ENCODE results near the gene FXYD2. TPM values are rescaled to one million over a fixed set of nuclear protein-coding genes. Genes with fewer than 3 reads are reported as not detected.
A peak's percentile ranks its signal among the peaks of the same experiment; 100 is the strongest.

Gene FXYD2
- 10 to 100 TPM in 5 of 6 experiments, 1 to 10 TPM in 1; 9.3 to 13.7 (median 11.4) TPM for total RNA-seq
- long read RNA-seq, transcript FXYD2-202 (6 exons, 571 nt): major isoform, 5 of 7 reads
- long read RNA-seq, partial matches to known transcripts: 0 of 7 reads
- long read RNA-seq, other reads (novel, unspliced or antisense): 2 of 7 reads

DNA sequence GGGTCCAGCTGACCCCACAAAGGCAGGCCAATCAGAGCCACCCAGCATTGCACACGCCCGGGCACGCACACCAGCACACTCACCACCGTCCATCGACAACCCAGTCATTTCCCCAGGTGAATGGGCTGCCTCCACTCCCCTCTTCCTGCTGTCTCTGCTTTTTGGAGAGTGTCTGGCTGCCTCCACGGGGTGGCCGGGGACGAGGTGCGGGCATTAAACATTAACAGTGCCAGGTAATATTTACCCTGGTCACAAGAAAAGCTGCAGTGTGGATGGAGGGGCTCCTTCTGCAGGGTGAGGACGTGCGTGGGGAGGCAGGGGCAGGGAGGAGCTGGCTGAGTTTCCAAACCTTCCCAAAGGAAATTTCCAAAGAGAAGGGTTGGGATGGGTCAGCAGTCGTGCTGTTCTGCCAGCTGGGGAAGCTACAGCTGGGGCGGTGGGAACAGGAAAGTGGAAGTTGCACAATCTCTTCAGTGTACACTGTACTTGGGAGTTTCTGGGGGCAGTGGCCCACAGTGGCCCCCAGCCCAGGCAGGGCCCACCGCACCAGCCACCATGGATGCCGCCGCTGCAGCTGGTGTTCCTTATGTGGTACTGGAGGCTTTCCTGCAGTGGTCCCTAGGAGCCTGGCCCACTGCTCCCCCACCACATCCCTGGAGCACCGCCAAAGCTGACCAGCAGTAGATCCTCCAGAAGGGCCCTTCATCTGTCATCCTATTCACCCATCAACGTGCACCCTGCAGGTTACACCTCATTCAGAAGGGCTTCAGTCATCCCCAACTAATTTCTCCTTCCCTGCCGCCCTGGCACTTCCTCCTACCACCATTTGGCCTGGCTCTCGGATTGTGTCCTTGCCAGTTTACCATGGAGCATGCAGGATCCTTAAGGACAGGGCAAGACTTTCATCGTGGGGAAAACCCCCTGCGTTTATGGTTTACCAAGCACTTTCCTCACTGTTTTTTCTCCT is at the start of gene FXYD2:
TSS of gene FXYD2 (minus strand) at position 174 of the 967 bp plus-strand sequence. CDS start at position 108, 66 bp downstream.
- TF ChIP-seq, protein P1, sequence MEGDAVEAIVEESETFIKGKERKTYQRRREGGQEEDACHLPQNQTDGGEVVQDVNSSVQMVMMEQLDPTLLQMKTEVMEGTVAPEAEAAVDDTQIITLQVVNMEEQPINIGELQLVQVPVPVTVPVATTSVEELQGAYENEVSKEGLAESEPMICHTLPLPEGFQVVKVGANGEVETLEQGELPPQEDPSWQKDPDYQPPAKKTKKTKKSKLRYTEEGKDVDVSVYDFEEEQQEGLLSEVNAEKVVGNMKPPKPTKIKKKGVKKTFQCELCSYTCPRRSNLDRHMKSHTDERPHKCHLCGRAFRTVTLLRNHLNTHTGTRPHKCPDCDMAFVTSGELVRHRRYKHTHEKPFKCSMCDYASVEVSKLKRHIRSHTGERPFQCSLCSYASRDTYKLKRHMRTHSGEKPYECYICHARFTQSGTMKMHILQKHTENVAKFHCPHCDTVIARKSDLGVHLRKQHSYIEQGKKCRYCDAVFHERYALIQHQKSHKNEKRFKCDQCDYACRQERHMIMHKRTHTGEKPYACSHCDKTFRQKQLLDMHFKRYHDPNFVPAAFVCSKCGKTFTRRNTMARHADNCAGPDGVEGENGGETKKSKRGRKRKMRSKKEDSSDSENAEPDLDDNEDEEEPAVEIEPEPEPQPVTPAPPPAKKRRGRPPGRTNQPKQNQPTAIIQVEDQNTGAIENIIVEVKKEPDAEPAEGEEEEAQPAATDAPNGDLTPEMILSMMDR (IDR thresholded peaks at IDR 0.05): no peak
- TF ChIP-seq POLR2A (IDR thresholded peaks at IDR 0.05): no peak
- Histone ChIP-seq H3K27me3 (no peaks in the 10 kb centered on the region), H3K36me3 (no peaks in the 10 kb centered on the region), H3K27ac (peak within 1 kb of the TSS; percentile 36 to 70 (median 45)), H3K9me3 (no peaks in the 10 kb centered on the region), H3K4me1 (no peaks in the 10 kb centered on the region), H3K4me3 (peak within 1 kb of the TSS in 1 of 3 donors; percentile 6)
- intact Hi-C loops (cut with DNase I): no loop called here
- ATAC-seq (peak; percentile 44 to 53 (median 51)), DNase-seq (peak in 2 of 3 donors; percentile 55 to 57)
- 14% methylated on average over 17 of the region's 22 CpGs for WGBS (ENCODE audit: insufficient coverage, low coverage, low lambda C conversion rate, missing lambda C conversion rate)

DNA sequence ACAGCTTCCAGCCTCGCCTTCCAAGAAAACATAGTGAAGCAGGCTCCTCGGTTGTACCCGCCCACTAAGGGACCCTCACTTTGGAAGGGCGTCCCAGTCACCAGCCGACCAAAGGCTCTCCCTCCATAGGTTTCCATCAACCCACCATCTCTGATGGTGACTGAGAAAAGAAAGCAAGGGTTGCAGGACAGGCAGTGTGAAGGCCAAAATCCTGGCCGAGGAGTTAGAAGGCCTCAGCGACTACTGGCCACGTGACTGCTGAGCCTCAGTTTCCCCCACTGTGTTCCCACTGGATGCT is 49.2 kb upstream of the FXYD2 start:
- H3K4me1 ChIP-seq: no peaks in the 10 kb centered on the region
- 45% methylated on average over 6 of the region's 8 CpGs for WGBS (ENCODE audit: insufficient coverage, low coverage, low lambda C conversion rate, missing lambda C conversion rate)
- no peak for TF ChIP-seq POLR2A (IDR thresholded peaks at IDR 0.05)
- TF ChIP-seq, protein P1 (IDR thresholded peaks at IDR 0.05): no peak
- peaks cover 0 to 4% of the 10 kb centered on the region in 2 donors for H3K27me3 ChIP-seq
- H3K4me3 ChIP-seq: no peak overlapping the region
- no peaks in the 10 kb centered on the region for H3K9me3 ChIP-seq
- no peak overlapping the region for H3K27ac ChIP-seq
- intact Hi-C loops (cut with DNase I): no loop called here
- DNase-seq: no peak
- no peak for ATAC-seq
- H3K36me3 ChIP-seq: no peaks in the 10 kb centered on the region

DNA sequence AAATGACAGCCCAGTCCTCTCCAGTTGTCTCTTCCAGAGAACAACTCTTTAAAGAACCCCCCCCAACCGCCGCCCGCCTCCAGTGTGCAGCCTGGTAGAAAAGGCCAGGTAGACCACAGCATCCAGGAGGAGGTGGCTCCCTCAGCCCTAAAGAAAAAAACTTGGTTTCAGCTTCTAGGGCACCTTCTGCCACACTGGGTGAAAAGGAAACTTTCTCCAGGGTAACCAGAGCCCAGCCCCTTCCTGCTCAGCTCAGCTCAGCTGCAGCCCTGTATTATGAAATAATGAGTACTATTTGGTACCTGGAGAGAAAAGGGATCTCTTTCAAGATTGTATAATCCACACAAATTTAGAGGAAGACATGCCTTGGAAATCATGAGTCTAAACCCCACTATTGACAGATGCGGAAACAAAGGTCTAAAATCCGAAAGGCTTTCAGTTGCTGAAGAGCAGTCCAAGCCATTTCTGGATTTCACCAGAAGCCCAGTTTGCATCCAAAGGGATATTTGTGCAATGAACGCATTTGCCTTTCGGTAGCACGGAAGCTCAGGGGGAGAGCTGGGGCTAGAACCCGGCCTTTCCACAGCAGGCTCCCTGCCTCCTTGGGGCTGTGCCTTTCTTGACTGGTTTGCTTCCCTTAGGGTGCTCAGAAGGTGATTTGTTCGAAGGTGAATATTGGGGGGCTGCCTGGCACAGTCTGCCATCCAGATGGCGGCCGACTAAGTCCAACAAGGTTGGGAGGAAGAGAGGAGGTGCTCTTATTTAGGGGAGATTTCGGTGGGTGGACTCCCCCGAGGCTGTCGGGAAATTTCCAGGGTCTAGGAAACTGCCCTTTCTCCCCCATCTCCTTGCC is 48.7 kb upstream of the FXYD2 start:
- Histone ChIP-seq H3K4me3 (no peak overlapping the region), H3K9me3 (no peaks in the 10 kb centered on the region), H3K27ac (no peak overlapping the region), H3K36me3 (no peaks in the 10 kb centered on the region), H3K4me1 (no peaks in the 10 kb centered on the region), H3K27me3 (peaks cover 0 to 4% of the 10 kb centered on the region in 2 donors)
- intact Hi-C loops (cut with DNase I): no loop called here
- no peak for ATAC-seq
- DNase-seq: no peak
- WGBS (ENCODE audit: insufficient coverage, low coverage, low lambda C conversion rate, missing lambda C conversion rate): 61% methylated on average over 9 of the region's 15 CpGs
- no peak for TF ChIP-seq POLR2A (IDR thresholded peaks at IDR 0.05)
- TF ChIP-seq, protein P1 (IDR thresholded peaks at IDR 0.05): no peak

DNA sequence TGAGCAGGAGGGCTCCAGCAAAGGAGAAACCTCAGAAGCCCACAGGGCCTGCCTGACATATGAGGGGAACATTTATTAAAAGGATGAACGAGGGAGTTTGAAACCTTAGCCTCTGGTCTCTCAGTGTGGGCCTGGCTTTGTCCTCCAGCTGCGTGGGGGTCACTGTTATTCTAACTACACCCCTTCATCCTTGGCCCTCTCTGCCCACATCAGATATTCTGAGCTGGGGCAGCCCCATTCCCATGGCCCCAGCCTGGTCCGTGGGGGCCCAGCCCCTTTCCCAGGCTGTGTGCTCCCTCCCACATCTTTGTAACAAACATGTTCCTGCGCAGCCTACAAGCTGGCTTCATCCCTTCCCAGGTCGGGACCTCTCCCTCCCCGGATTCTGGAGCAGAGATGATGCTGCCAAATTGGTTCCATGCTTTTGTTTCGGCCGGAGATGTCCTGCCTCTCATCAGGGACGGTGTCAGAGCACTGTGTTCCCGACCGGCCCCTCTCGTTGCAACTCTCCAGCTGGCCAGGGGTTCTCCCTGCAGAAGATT is 47.9 kb upstream of the FXYD2 start:
- ATAC-seq (no peak), DNase-seq (no peak)
- Histone ChIP-seq H3K9me3 (no peaks in the 10 kb centered on the region), H3K4me1 (no peaks in the 10 kb centered on the region), H3K4me3 (no peak overlapping the region), H3K36me3 (no peaks in the 10 kb centered on the region), H3K27me3 (peaks cover 0 to 4% of the 10 kb centered on the region in 2 donors), H3K27ac (peak overlapping the region in 1 of 3 donors; percentile 15)
- TF ChIP-seq, protein P1 (IDR thresholded peaks at IDR 0.05): no peak
- no peak for TF ChIP-seq POLR2A (IDR thresholded peaks at IDR 0.05)
- 20% methylated on average over 3 of the region's 12 CpGs for WGBS (ENCODE audit: insufficient coverage, low coverage, low lambda C conversion rate, missing lambda C conversion rate)
- intact Hi-C loops (cut with DNase I): no loop called here

Data from right lobe of liver (tissue), 6 donors.